PC-9 (cell line): ENCODE measurements around the gene IRF2BPL.
A peak's percentile ranks its signal among the peaks of the same experiment; 100 is the strongest.

Source experiments
- CTCF ChIP-seq: fragments of 200-600 bp; sonication (generic); conservative IDR thresholded peaks from 2 replicates; pipeline ENCODE4 v1.6.1; 2017; ENCODE audit warnings: mixed run types, antibody characterized with exemption, mild to moderate bottlenecking, moderate library complexity
- EZH2 ChIP-seq: fragments of 200-600 bp; sonication (generic); IDR thresholded peaks from 2 replicates; pipeline ENCODE4 v1.8.0; 2017; ENCODE audit warnings: antibody characterized with exemption, low read depth

- no peak for TF ChIP-seq EZH2
- TF ChIP-seq CTCF: peak; percentile 17; the same call in 1 of the 2 replicates
Measured at GRCh38 chr14:77033622-77034589, 5.4 kb upstream of the IRF2BPL start.
